D721Med (cell line): ENCODE measurements around the gene SCUBE1.

Source experiments
- DNase-seq: peaks from one replicate; pipeline ENCODE4 v3.0.0; 2011; ENCODE audit warnings: low spot score; ENCODE audit not compliant: insufficient read length
- FAIRE-seq: peaks from 2 replicates; lab custom pipeline; 2011; peaks lifted over from hg19 to GRCh38; lab: Jason Lieb, UNC
- CTCF ChIP-seq: IDR thresholded peaks from 2 replicates; pipeline ENCODE4 v1.5.1; 2012; ENCODE audit warnings: mild to moderate bottlenecking, control low read depth; ENCODE audit not compliant: insufficient read depth; ENCODE audit errors: missing control alignments

The SCUBE1 gene

GRCh38 chr22:43308836-43309235, 34.3 kb downstream of the SCUBE1 start:
- no peak for FAIRE-seq
- no peak for TF ChIP-seq CTCF
- DNase-seq = no peak

GRCh38 chr22:43308060-43308830, 34.9 kb downstream of the SCUBE1 start:
- DNase-seq (no peak), FAIRE-seq (no peak)
- no peak for TF ChIP-seq CTCF

GRCh38 chr22:43305806-43306205, 37.4 kb downstream of the SCUBE1 start:
- no peak for TF ChIP-seq CTCF
- no peak for FAIRE-seq

DNA sequence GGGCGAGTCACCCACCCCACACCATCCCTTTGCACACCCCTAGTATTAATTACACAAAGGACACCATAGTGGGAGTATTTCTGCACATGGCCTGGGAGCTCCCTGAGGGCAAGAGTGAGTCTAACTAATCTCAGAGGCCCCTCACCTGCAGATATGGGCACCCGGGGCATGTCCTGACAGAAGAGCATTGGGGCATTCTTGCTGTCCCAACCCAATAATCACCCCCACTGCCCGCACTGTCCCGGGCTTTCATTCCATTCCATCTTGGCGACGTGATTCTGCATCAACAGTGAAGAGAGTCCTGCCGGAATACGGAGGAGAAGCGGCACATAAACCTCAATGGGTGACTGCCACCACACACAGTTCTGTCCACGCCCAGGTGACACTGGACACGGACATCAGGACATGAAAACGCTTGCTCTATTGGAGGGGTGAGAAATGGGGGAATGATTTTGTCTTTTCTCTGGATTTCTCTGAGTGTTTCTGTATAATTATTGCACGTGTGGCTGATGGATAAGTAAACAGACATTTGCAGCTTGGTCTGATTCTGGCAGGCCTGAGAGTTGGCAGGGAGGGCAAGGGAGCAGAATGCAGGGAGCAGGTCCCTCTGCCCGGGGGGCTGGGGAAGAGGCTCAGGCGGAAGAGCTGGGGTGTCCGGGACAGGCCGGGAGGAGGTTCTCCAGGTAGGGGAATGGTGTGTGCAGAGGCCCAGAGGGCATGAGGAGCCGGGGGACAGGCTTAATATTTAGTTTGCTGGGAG, 38.2 kb downstream of the SCUBE1 start:
- no peak for FAIRE-seq
- no peak for DNase-seq
- no peak for TF ChIP-seq CTCF

More at GRCh38 chr22:43305806-43306205, 37.4 kb downstream of the SCUBE1 start:
- DNase-seq = no peak

- FAIRE-seq = no peak
- no peak for DNase-seq
- no peak for TF ChIP-seq CTCF
These were observed 39.4 kb downstream of the SCUBE1 start for GRCh38 chr22:43303751-43304150.

DNA sequence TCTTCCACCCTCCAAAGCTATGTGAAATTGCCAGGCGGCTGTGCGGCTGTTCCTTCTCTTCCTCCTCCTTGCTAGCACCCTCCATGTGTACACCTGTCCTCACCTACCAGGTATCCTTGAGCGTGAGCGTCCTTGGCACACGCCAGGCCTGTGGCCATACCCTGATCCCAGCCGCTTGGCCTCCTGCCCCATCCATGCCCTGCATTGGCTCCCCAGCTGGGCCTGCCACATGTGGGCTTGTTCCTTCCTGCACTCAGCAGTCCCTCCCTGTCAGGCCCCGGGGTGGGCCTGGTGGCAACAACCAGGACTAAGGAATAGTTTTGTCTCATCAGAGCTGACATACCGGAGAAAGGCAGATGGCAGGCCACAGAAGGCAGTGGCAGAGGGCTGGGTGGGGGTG, 40.0 kb downstream of the SCUBE1 start:
- no peak for FAIRE-seq
- no peak for DNase-seq
- TF ChIP-seq CTCF = no peak
